HG02884 (cell line): ENCODE data around the gene ATG9B.

Experiments used
- ATAC-seq: cut with Tn5 transposase; IDR thresholded peaks from one replicate; pipeline ENCODE4 v1.9.1; 2021; ENCODE audit warnings: mild to moderate bottlenecking, moderate library complexity; ENCODE audit not compliant: unreplicated experiment

ATG9B gene

GRCh38 chr7:150968056-150968733 lies 56.1 kb downstream of the ATG9B start:
- ATAC-seq, result no peak

DNA sequence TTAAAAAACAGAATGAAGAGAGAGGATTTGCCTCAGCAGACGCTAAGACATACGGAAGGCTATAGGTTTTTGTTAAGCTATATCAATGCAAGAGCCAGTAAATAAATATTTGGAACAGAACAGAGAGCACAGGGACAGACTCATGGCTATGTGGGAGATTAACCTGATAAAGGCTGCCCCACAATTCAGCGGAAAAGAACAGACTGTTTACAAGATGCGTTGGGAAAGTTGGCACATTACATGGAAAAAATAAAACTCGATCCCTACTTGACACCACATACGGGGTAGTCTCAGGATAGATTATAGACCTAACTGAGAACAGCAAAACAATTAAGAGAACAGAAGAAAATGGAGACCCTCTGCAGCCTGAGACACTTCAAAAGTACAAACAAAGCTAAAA lies 56.9 kb downstream of the ATG9B start:
- ATAC-seq, result no peak

DNA sequence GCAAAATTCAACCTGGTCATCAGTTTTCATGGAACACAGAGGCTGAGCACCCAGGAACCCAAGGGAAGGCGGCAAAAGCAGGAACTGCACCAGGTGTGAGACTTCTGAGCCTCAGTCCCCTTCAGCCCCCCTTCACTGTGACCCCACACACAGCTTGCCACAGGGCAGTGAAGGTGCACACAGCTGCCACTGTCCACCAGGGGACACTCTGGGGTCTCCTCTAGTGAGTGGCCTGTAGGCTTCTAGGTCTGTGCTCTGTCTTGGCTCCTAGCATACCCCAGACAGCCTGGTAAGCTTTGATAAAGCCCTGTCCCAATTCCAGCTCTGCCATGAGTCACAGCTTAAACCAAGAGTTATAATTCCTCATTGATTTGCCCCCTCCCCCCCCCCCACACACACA lies 58.3 kb downstream of the ATG9B start:
- no peak for ATAC-seq

DNA sequence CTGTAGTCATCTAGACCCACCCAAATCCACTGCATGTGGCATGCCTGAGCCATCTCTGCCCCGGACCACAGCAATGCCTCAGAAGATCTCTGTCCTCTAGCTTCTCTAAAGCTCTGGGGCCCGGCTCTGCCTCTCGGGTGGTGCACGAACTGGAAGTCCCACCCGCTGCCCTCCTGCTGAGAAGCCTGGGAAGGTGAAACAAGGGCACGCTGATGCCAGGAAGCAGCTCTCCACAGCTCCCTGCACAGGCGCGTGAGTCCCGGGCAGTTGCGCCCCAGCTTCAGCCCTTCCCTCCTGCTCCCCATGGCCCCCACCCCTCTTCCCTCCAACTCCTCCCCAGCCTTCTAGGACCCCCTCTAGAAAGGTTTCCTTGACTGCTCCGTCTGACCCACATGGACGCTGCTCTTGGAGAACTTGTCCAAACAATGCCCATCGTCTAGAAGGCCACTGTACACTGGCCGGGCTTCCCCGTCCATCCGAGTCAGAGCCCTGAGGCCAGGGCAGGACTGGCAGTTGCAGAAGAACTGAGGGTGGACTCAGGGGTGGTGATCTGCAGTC lies 58.9 kb downstream of the ATG9B start:
- no peak for ATAC-seq
